BJ (cell line): ENCODE data around the gene CPNE1. TPM values are rescaled to one million over a fixed set of nuclear protein-coding genes. Genes with fewer than 3 reads are reported as not detected.

Source experiments
- CTCF ChIA-PET: fragments of 350-600 bp; formaldehyde crosslinking; extraction: SDS; loops from one replicate; lab custom pipeline; 2021; ENCODE audit warnings: antibody characterized with exemption, inconsistent platforms; lab: Yijun Ruan, JAX
- POLR2A ChIA-PET: fragments of 300-600 bp; sonication (Branson Sonifier 250); formaldehyde crosslinking; extraction: SDS; loops from one replicate; lab custom pipeline; 2021; ENCODE audit warnings: antibody characterized with exemption; lab: Charles Lee
- DNase-seq: peaks from one replicate; pipeline ENCODE4 v3.0.0-alpha.2; 2011; ENCODE audit warnings: low read depth
- H3K27me3 ChIP-seq: 2 replicates; pipeline ENCODE4 v1.6.0; 2011; ENCODE audit warnings: low read length; ENCODE audit not compliant: control insufficient read depth, insufficient read depth
- H3K36me3 ChIP-seq: 2 replicates; pipeline ENCODE4 v1.5.1; 2011; ENCODE audit warnings: low read length; ENCODE audit not compliant: control insufficient read depth, insufficient read depth
- H3K4me3 ChIP-seq: 2 replicates; pipeline ENCODE4 v1.5.1; 2011; ENCODE audit warnings: low read depth, mild to moderate bottlenecking, control low read depth, low read length
- polyA plus RNA-seq: library from polyadenylated mRNA; depleted of rRNA; stranded (reverse); fragments of >200 nt; gene quantifications from 2 replicates; pipeline ENCODE4 v1.2.3, GENCODE V29; 2011
- TF ChIP-seq, protein P1 (sequence below): IDR thresholded peaks from 2 replicates; pipeline ENCODE4 v1.5.1; 2011; ENCODE audit warnings: low read depth, mild to moderate bottlenecking, control low read depth, inconsistent platforms, low read length, moderate library complexity; ENCODE audit not compliant: insufficient read depth

CPNE1 gene
- polyA plus RNA-seq, 1 experiment = 217 TPM

DNA sequence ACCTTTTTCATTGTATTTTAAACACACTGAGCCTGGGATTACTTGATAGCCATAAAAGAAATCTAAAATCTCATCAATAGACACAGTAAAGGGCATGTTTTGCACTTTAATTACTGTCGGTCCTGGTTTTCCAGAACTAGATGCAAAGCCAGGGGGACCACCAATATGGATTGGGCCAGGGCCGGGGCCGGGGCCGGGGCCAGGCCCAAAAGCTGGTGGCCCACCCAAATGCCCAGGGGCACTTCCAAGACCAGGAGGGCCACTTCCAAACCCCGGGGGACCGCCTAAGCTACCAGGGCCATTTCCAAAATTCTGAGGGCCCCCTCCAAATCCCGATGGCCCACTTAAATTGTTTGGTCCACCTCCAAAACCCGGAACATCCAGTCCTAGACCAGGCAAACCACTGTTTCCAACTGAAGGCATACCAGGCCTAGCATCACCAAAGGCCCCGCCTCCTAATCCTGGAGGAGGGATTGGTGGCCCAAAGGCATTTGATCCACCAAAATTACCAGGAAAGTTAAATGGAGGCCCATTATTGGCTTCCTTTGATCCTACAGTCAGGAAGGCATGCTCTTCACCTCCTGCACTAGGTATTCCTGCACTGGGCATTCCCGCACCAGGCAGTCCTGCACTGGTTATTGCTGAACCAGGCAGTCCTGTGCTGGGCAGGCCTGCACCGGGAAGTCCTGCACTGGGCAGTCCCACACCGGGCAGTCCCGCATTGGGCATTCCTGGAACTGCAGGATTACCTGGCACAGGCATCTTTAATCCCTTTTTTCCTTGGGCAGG, 11.9 kb downstream of the CPNE1 start:
- ChIA-PET CTCF (interaction anchor here (1.0 kb wide), 1 partner anchor 30 kb away, joined by 3 read pairs; no protein-coding TSS in a partner anchor), POLR2A (no interaction called here)
- no peak for DNase-seq
- Histone ChIP-seq H3K27me3 (no peaks in the 10 kb centered on the region), H3K36me3 (peaks cover 5% of the 10 kb centered on the region), H3K4me3 (no peak overlapping the region)
- TF ChIP-seq, protein P1, sequence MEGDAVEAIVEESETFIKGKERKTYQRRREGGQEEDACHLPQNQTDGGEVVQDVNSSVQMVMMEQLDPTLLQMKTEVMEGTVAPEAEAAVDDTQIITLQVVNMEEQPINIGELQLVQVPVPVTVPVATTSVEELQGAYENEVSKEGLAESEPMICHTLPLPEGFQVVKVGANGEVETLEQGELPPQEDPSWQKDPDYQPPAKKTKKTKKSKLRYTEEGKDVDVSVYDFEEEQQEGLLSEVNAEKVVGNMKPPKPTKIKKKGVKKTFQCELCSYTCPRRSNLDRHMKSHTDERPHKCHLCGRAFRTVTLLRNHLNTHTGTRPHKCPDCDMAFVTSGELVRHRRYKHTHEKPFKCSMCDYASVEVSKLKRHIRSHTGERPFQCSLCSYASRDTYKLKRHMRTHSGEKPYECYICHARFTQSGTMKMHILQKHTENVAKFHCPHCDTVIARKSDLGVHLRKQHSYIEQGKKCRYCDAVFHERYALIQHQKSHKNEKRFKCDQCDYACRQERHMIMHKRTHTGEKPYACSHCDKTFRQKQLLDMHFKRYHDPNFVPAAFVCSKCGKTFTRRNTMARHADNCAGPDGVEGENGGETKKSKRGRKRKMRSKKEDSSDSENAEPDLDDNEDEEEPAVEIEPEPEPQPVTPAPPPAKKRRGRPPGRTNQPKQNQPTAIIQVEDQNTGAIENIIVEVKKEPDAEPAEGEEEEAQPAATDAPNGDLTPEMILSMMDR = no peak

DNA sequence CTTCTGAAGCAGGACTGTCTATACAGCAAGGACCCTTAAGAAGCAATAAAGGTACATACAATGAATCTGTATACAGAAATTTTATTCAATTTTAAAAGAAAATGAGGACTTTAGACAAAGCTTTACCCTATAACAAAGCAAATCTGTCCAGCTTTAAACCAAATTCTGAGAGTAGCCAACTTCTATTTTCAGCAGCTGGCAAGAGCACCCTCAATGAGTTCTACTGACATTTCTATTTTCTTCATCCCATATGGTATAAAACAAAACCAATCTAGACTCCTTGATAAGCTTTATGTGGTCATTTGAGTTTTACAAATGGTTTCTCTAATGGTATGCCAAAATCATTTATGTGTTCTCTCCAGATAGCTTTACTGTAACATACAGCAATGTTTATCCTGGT, 12.7 kb downstream of the CPNE1 start:
- Histone ChIP-seq H3K36me3 (peaks cover 7% of the 10 kb centered on the region), H3K4me3 (no peak overlapping the region), H3K27me3 (no peaks in the 10 kb centered on the region)
- no peak for DNase-seq
- CTCF ChIA-PET = interaction anchor here (1.0 kb wide), 1 partner anchor 29 kb away, joined by 3 read pairs; no protein-coding TSS in a partner anchor
- POLR2A ChIA-PET = no interaction called here
- TF ChIP-seq, protein P1 = no peak

DNA sequence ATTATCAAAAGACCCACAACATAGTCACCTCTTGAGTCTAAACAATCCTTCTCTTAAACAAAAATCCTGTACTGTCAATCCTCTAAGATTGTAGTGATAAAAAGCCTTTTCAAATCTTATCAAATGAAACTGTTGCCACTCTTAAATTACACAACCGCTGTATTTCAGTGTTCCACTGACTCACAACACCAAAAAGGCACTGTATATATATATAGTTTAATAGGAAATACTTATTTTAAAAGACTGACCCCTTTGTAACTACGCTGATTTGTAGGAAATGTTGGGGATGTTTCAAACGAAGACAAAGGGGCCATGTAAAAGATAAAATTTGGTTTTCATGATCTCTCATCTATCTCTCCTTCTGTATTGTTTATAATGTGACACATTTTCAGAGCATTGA, 14.1 kb downstream of the CPNE1 start:
- peaks cover 7% of the 10 kb centered on the region for H3K36me3 ChIP-seq
- CTCF ChIA-PET = no interaction called here
- POLR2A ChIA-PET = no interaction called here
- H3K4me3 ChIP-seq = no peak overlapping the region
- TF ChIP-seq, protein P1 = no peak
- no peak for DNase-seq
- no peaks in the 10 kb centered on the region for H3K27me3 ChIP-seq

DNA sequence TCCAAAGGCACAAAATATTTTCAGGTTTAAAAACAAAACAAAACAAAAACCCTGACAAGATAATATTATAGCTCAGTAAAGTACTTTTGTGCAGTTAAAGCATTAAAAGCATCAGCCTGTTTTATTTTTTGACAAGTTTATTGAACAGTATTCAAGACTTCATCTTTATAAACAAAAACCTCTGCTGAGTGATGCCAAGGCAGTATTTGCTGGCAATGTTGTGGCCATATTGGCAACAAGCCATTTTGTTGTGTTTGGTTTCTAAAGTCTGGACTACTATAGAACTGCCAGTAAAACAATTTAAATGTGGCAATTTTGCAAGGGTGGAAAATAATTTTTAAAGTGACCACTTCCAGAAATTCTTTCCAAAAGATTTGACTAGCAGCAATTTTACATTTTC, 15.9 kb downstream of the CPNE1 start:
- POLR2A ChIA-PET = no interaction called here

DNA sequence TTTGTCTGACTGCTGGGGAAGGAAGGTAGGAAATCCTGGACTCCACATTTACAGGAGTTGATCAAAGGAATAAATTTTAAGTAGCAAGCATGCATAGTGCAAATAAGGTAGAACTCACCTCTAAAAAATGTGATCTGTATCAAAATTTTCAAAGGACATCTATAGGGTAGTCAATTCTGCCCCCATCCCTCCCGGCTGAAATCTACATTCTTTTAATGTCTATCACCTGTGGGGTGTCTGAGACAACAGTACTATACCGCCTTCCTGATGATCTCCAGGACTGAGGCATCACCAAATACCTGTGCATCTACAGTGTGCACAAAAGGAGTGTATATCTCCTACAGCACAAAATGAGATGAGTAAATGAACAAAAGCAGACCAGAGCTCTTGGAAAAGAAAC, 19.9 kb downstream of the CPNE1 start:
- no peak for DNase-seq
- CTCF ChIA-PET = interaction anchor here (1.1 kb wide), 1 partner anchor 26 kb away, joined by 3 read pairs; no protein-coding TSS in a partner anchor
- Histone ChIP-seq H3K27me3 (no peaks in the 10 kb centered on the region), H3K4me3 (no peak overlapping the region), H3K36me3 (peaks cover 3% of the 10 kb centered on the region; the same call in 1 of the 2 replicates)
- TF ChIP-seq, protein P1 = no peak
- POLR2A ChIA-PET = interaction anchor here (0.6 kb wide), 1 partner anchor 17 kb away, joined by 3 read pairs; no protein-coding TSS in a partner anchor

More for the DNA sequence above, 15.9 kb downstream of the CPNE1 start:
- Histone ChIP-seq H3K36me3 (peaks cover 3% of the 10 kb centered on the region), H3K4me3 (no peak overlapping the region), H3K27me3 (no peaks in the 10 kb centered on the region)
- DNase-seq = no peak
- CTCF ChIA-PET = interaction anchor here (1.1 kb wide), 1 partner anchor 8 kb away, joined by 3 read pairs; no protein-coding TSS in a partner anchor
- TF ChIP-seq, protein P1 = no peak
